ENCODE data around the gene CARM1. TPM values are rescaled to one million over a fixed set of nuclear protein-coding genes. Genes with fewer than 3 reads are reported as not detected.
A peak's percentile ranks its signal among the peaks of the same experiment; 100 is the strongest.

The CARM1 gene
- total and polyA plus RNA-seq, 2 of the 13 experiments (the other 11 are each of a cell fraction or from before 2014, with no cell fraction given): 27.6 to 55.8 TPM

- TF ChIP-seq ZNF18 (CRISPR knock-in tag; IDR thresholded peaks at IDR 0.05; ENCODE audit: insufficient replicate concordance) (no peak), SP140L (CRISPR knock-in tag; IDR thresholded peaks at IDR 0.05; ENCODE audit: borderline replicate concordance) (peak; percentile 89; the same call in 1 of the 2 replicates), DDIT3 (CRISPR knock-in tag; IDR thresholded peaks at IDR 0.05) (no peak), ZNF547 (CRISPR knock-in tag; IDR thresholded peaks at IDR 0.05) (peak; percentile 84; the same call in 1 of the 2 replicates), ZBTB34 (CRISPR knock-in tag; IDR thresholded peaks at IDR 0.05) (0 out of 2 replicates have a peak, but pooled peaks have one; percentile 34), PBX3 (CRISPR knock-in tag; IDR thresholded peaks at IDR 0.05; ENCODE audit: borderline replicate concordance) (no peak), MED8 (CRISPR knock-in tag; IDR thresholded peaks at IDR 0.05; ENCODE audit: insufficient replicate concordance) (peak; percentile 83), ZNF773 (CRISPR knock-in tag; IDR thresholded peaks at IDR 0.05; ENCODE audit: borderline replicate concordance) (no peak), PBX2 (CRISPR knock-in tag; IDR thresholded peaks at IDR 0.05) (0 out of 2 replicates have a peak, but pooled peaks have one; percentile 59), HOXD1 (CRISPR knock-in tag; IDR thresholded peaks at IDR 0.05) (no peak), TBP (CRISPR knock-in tag; IDR thresholded peaks at IDR 0.05) (no peak), ZNF839 (CRISPR knock-in tag; IDR thresholded peaks at IDR 0.05; ENCODE audit: borderline replicate concordance) (peak; percentile 71; the same call in 1 of the 2 replicates), NRL (CRISPR knock-in tag; IDR thresholded peaks at IDR 0.05; ENCODE audit: borderline replicate concordance) (0 out of 2 replicates have a peak, but pooled peaks have one; percentile 17), ADNP (CRISPR knock-in tag; IDR thresholded peaks at IDR 0.05) (no peak), ZKSCAN8 (CRISPR knock-in tag; IDR thresholded peaks at IDR 0.05; ENCODE audit: borderline replicate concordance) (peak; percentile 69; the same call in 1 of the 2 replicates), HNF4A (CRISPR knock-in tag; IDR thresholded peaks at IDR 0.05) (peak; percentile 31; the same call in 1 of the 2 replicates), ZNF768 (CRISPR knock-in tag; IDR thresholded peaks at IDR 0.05) (peak; percentile 28; the same call in 1 of the 2 replicates), MXD1 (CRISPR knock-in tag; IDR thresholded peaks at IDR 0.05) (no peak; the same call in 1 of the 2 replicates), TBX3 (IDR thresholded peaks at IDR 0.05; ENCODE audit: borderline replicate concordance) (no peak), ZBTB14 (CRISPR knock-in tag; IDR thresholded peaks at IDR 0.05) (no peak)
These were observed 57.4 kb downstream of the CARM1 start, which contains the start of the genes TIMM29 and YIPF2 (continued) for GRCh38 chr19:10928563-10929401.
